Measurements from ENCODE around the gene MAF. TPM values are rescaled to one million over a fixed set of nuclear protein-coding genes. Genes with fewer than 3 reads are reported as not detected.

Gene MAF
- total RNA-seq, 1 donor: 24.1 TPM

DNA sequence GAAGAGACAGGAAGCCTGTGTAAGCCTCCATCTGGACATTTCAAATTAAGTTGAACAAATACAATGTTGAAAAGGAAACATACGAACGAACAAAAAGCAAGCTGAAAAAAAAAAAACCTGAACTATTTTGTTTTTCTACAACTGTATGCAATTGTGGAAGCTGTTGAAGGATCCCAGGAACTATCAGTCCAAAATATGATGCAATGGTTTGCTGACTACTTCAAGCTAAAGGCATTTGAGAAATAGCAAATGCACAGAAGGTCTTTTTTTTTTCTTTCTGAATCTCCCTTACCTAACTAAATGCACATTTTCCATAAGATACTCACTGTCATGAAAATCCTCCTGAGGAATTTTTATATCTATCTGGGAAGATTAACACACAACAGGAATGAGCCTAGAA is 40.2 kb downstream of the MAF start:
- H3K4me3 ChIP-seq (ENCODE audit: low read depth, low read length): no peak overlapping the region
- no peak for TF ChIP-seq CTCF (IDR thresholded peaks at IDR 0.05; ENCODE audit: insufficient read depth, low read length)
- no peak for DNase-seq (ENCODE audit: low read depth)

DNA sequence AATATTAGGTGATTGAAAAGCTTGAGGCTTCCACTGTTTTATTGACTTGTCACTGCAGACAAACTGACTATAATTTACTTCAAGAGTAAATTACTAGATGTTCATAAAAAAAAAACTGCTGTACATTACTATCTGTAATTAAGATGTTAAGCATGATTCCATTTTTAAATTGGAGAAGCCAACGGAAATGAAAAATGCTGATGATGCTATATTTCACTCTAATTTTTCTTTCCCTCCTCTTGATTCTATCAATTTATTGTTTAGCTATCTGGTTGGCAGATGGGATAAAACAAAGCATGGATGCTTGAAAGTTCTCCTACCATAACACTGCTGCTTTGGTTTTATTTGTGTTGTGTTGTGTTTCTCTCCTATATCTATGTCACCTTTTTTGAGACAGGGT is 41.0 kb downstream of the MAF start:
- DNase-seq (ENCODE audit: low read depth): no peak
- H3K4me3 ChIP-seq (ENCODE audit: low read depth, low read length): no peak overlapping the region
- no peak for TF ChIP-seq CTCF (IDR thresholded peaks at IDR 0.05; ENCODE audit: insufficient read depth, low read length)

GRCh38 chr16:79557421-79557820 is 43.1 kb downstream of the MAF start:
- no peak overlapping the region for H3K4me3 ChIP-seq (ENCODE audit: low read depth, low read length)
- TF ChIP-seq CTCF (IDR thresholded peaks at IDR 0.05; ENCODE audit: insufficient read depth, low read length): no peak
- no peak for DNase-seq (ENCODE audit: low read depth)

GRCh38 chr16:79554912-79555311 is 45.6 kb downstream of the MAF start:
- DNase-seq (ENCODE audit: low read depth): no peak
- H3K4me3 ChIP-seq (ENCODE audit: low read depth, low read length): no peak overlapping the region
- no peak for TF ChIP-seq CTCF (IDR thresholded peaks at IDR 0.05; ENCODE audit: insufficient read depth, low read length)

- no peak for TF ChIP-seq CTCF (IDR thresholded peaks at IDR 0.05; ENCODE audit: insufficient read depth, low read length)
- H3K4me3 ChIP-seq (ENCODE audit: low read depth, low read length): no peak overlapping the region
- DNase-seq (ENCODE audit: low read depth): no peak
Measured at GRCh38 chr16:79550373-79550772, 50.2 kb downstream of the MAF start.

- TF ChIP-seq CTCF (IDR thresholded peaks at IDR 0.05; ENCODE audit: insufficient read depth, low read length): no peak
- no peak for DNase-seq (ENCODE audit: low read depth)
- no peak overlapping the region for H3K4me3 ChIP-seq (ENCODE audit: low read depth, low read length)
Measured at GRCh38 chr16:79547085-79547484, 53.5 kb downstream of the MAF start.
